ENCODE data around the gene SMAD6.
"Not testable (repeated sequence)": the region's sequence is repeated elsewhere in the genome, so short reads cannot be mapped to it uniquely, and the experiment has no call there.

The SMAD6 gene

GRCh38 chr15:66677336-66677735, 24.7 kb upstream of the SMAD6 start:
- DNase-seq, result no peak

DNA sequence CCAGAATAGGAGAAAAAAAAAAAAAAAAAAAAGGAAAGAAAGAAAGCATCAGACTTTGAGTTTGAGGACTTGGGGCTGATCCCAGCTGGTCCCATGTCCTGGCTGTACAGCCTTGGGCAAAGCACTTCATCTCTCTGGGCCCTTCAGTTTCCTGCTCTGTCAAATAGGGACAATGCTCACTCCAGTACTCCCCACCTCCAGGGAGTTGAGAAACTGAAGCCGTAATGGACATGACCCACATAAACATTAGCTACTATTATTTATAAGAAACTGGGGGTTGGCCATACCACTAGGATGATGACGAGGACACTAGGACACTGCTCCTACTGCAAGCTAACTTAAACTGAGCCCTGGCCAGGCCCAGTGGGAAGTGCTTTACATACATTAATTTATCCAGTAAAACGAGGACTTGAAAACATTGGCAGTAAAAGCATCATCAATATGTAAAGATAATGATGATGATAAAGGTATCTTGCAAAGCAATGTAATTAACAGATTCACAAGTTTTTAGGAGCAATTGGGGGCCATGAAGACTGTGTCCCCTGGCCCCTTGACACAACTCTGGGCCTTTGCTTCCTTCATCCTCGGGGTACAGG, 22.9 kb upstream of the SMAD6 start:
- DNase-seq, result no peak

DNA sequence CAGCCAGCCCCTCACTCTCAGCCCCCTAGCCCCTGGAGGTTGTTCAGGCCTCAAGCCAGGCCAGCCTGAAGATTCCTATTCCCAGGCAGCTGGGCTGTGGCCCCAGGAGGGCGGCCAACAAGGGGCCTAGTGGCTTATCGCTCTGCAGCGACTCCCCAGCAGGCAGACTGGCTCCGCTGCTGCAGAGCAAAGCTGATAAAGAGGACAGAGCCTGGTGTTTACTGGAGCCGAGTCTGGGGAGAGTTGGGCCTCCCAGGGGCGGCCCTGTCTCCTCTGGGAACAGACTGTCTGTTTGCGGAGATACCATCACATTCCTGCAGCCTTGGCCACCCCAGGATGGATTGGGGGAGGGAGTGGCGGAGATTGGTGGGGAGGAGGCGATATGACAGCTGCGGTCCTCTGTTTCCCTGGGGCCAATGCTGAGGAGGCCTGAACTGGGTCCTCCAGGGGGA, 22.4 kb upstream of the SMAD6 start:
- no peak for DNase-seq

GRCh38 chr15:66680502-66680901, 21.5 kb upstream of the SMAD6 start:
- no peak for DNase-seq

DNA sequence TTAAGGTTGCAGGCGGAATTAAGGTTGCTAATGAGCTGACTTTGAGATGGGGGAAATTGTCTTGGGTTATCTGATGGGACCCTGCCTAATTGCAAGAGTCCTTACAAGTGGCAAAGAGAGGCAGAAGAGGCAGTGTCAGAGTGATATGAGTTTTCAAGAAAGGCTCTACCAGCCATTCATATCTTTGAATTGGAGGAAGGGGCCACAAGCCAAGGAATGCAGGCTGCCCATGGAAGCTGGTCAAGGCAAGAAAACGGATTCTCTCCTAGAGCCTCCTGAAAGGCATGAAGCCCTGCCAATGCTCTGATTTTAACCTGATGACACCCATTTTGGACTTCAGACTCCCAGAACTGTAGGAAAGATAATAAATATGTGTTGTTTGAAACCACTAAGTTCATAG, 20.6 kb upstream of the SMAD6 start:
- no peak for DNase-seq

- no peak for DNase-seq
Observed at GRCh38 chr15:66682246-66682645, 19.8 kb upstream of the SMAD6 start.

- peak in 1 of 2 experiments; percentile 39 for DNase-seq
Observed at GRCh38 chr15:66682865-66683264, 19.2 kb upstream of the SMAD6 start.

- no peak for DNase-seq
Observed at GRCh38 chr15:66684136-66684681, 17.8 kb upstream of the SMAD6 start.

DNA sequence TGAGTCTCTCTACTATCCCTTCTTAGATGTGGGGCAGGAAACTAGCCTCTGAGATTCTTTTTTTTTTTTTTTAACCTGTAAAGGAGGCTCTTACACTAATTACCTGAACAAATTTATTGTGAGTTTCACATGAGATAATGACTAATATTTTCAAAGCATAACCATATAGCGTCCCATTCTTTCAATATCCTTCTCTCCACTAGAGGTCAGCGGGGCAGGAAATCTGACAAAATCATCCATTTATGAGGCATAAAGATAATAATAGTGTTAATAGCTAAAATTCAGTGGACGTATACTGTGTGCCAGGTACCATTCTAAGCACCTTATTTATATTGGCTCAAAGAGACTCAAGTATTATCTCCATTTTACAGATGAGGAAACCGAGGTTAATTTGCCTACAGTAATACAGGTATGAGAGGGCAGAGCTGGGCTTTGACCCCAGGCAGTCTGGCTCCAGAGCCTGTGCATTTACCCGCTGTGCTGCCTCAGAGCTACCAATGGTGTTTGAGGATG, 16.3 kb upstream of the SMAD6 start:
- DNase-seq, result peak; percentile 19 to 21

- not testable (repeated sequence) for DNase-seq
Observed at GRCh38 chr15:66690912-66691311, 11.1 kb upstream of the SMAD6 start.

GRCh38 chr15:66691727-66692126, 10.3 kb upstream of the SMAD6 start:
- no peak for DNase-seq

DNA sequence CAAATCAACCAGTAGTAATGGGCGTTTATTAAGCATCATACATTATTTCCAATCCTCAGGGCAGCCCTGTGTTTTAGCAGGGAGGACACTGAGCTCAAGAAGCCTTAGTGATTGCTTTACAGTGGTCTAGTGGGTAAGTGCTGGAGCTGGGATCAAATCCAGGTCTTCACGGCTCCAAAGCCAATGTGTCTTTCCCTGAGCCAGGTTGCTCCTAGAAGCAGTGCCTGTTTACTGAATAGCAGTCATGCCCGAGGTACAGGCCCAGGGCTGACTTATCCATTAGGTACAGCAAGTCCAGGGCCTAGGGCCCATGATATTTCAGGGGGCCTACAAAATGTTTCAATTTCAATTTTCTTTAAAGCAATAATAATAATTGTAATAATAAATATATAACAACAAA, 9.6 kb upstream of the SMAD6 start:
- DNase-seq, result no peak

DNA sequence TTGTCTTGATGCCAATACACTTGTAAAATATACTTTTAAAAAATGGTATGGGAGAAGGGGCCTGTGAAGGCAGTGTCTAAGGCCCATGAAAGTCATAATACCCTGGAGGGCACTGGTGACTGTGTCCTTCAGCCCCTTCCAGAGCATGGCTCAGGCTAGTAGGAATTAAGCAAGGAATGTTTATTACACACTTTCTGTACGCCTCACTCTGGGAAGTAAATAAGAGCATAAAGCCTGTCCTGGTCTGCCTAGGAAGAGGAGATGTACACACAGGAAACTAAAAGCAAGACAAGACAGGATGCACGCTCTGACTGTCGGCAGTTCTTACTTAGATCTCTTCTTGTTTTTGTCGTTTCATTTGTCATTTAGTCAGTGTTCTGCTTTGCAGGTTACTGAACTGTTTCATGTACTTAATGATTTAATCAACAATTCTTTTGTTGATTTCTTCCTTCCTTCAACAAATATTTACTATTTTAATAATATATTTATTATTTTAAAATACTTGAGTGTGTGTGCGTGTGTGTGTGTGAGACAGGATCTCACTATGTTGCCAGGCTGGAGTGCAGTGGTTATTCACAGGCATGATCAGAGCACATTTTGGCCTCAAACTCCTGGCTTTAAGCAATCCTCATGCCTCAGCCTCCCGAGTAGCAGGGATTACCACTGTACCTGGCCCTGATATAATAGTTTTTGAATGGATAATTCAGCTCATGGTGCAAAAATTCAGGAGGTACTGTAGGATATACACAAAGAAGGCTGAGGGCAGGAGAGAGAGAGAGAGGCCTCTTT, 9.0 kb upstream of the SMAD6 start:
- peak; percentile 53 to 54 for DNase-seq

DNA sequence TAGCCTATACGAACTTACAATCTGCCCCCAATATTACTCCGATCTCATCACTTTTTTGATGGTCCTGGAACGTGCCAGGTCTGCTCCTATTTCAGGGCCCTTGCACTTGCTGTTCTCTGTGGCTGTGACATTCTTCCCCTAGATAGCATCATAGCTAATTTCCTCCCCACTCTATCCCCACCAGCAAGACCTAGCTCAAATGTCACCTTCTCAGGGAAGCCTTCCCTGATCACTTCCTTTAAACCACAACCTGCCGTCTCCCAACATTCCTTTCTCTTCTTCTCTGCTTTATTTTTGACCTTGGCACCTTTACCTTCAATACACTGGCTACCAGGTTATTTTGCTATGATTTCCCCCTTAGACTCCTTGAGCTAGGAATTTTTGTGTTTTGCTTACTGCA, 5.3 kb upstream of the SMAD6 start:
- no peak for DNase-seq

GRCh38 chr15:66698318-66698961, 3.6 kb upstream of the SMAD6 start:
- peak; percentile 63 to 71 for DNase-seq

- no peak for DNase-seq
Observed at GRCh38 chr15:66698971-66699370, 3.1 kb upstream of the SMAD6 start.

DNA sequence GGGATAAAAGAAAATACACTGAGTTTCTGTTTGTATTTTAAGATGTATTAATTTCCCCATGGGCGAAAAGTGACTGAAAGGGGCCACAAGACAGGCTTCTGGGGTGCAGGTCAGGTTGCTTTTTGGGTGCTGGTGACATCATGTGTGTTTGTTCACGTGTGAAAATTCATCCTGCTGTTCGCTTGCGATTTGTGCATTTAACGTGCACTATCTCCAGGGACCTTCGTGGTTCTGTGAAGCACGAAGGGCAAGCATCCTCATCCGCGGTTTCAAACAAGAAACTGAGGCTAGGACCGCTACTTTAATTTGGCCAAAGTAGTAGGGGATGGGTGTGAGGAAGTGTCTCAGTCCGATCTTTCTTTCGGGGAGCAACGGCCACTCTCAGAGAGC, 1.6 kb upstream of the SMAD6 start:
- peak in 1 of 2 experiments; percentile 37 for DNase-seq

GRCh38 chr15:66700802-66701421, 1.1 kb upstream of the SMAD6 start:
- peak; percentile 88 to 90 for DNase-seq

- DNase-seq, result peak; percentile 62 to 76
Observed at GRCh38 chr15:66701422-66702034, 508 bp upstream of the SMAD6 start.

DNA sequence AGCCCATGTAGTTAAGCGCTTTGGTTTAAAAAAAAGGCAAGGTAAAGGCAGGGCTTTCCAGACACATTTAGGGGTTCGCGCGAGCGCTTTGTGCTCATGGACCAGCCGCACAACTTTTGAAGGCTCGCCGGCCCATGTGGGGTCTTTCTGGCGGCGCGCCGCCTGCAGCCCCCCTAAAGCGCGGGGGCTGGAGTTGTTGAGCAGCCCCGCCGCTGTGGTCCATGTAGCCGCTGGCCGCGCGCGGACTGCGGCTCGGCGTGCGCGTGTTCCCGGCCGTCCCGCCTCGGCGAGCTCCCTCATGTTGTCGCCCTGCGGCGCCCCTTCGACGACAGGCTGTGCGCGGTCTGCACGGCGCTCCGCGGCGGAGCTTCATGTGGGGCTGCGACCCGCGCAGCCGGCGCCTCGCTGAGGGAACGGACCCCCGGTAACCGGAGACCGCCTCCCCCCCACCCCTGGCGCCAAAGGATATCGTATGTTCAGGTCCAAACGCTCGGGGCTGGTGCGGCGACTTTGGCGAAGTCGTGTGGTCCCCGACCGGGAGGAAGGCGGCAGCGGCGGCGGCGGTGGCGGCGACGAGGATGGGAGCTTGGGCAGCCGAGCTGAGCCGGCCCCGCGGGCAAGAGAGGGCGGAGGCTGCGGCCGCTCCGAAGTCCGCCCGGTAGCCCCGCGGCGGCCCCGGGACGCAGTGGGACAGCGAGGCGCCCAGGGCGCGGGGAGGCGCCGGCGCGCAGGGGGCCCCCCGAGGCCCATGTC, 927 bp downstream of the SMAD6 start:
- DNase-seq, result no peak

- peak; percentile 20 to 23 for DNase-seq
Observed at GRCh38 chr15:66703540-66703941, 1.5 kb downstream of the SMAD6 start.

Measured in Kasumi-1 (cell line).